HepG2 (cell line): ENCODE measurements around the gene IBA57.

Experiments
- POLR2A ChIP-seq, 2 experiments: IDR thresholded peaks; 2 replicates each; pipeline ENCODE4 v1.6.1; 2011; ENCODE audit warnings: low read depth in 2 of 2, low read length in 2 of 2, mild to moderate bottlenecking in 1 of 2, moderate library complexity in 1 of 2; ENCODE audit not compliant: insufficient read depth in 1 of 2
- ZSCAN22 ChIP-seq: sonication (generic); formaldehyde crosslinking; IDR thresholded peaks from 2 replicates; pipeline ENCODE4 v1.4.0; 2020; ENCODE audit warnings: mild to moderate bottlenecking, missing genetic modification reagents

GRCh38 chr1:228166170-228166936 is 749 bp downstream of the IBA57 start:
- TF ChIP-seq POLR2A (IDR thresholded peaks at IDR 0.05; ENCODE audit: insufficient read depth in 1 of 2, low read depth in 2 of 2, low read length in 2 of 2) (peak in 1 of 2 experiments; percentile 19; a peak in 1 of 4 replicates), ZSCAN22 (CRISPR knock-in tag) (no peak)
